ENCODE results near the gene SPCS1.
"Not testable (repeated sequence)": the region's sequence is repeated elsewhere in the genome, so short reads cannot be mapped to it uniquely, and the experiment has no call there.

SPCS1 gene

DNA sequence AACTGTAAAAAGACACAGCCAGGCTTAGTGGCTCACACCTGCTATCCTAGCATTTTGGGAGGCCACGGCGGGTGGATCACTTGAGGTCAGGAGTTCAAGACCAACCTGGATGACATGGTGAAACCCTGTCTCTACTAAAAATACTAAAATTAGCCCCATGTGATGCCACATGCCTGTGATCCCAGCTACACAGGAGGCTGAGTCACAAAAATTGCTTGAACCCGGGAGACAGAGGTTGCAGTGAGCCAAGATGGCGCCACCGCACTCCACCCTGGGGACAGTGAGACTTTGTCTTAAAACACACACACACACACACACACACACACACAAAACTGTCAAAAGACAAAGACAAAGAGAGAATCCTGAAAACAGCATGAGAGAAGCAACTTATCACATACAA is 18.0 kb downstream of the SPCS1 start:
- TF ChIP-seq ZNF530 (tag by site-specific recombination; IDR thresholded peaks at IDR 0.05; ENCODE audit: low read depth) (no peak), ZNF670 (tag by site-specific recombination; IDR thresholded peaks at IDR 0.05; ENCODE audit: low read depth) (no peak), ZNF394 (tag by site-specific recombination; IDR thresholded peaks at IDR 0.05; ENCODE audit: borderline replicate concordance) (no peak), ZNF596 (tag by site-specific recombination; IDR thresholded peaks at IDR 0.05) (no peak), ZNF16 (tag by site-specific recombination; IDR thresholded peaks at IDR 0.05; ENCODE audit: low read depth) (no peak), ZNF548 (tag by site-specific recombination; IDR thresholded peaks at IDR 0.05) (no peak), GLI4 (tag by site-specific recombination; IDR thresholded peaks at IDR 0.05) (no peak), SP7 (tag by site-specific recombination; IDR thresholded peaks at IDR 0.05) (no peak), KLF10 (tag by site-specific recombination; IDR thresholded peaks at IDR 0.05) (no peak), ZNF433 (tag by site-specific recombination; IDR thresholded peaks at IDR 0.05; ENCODE audit: low read depth) (no peak), ZNF18 (tag by site-specific recombination; IDR thresholded peaks at IDR 0.05) (no peak), PRDM10 (tag by site-specific recombination; IDR thresholded peaks at IDR 0.05) (no peak), KLF1 (tag by site-specific recombination; IDR thresholded peaks at IDR 0.05) (no peak), GLIS1 (tag by site-specific recombination; IDR thresholded peaks at IDR 0.05) (no peak), MYNN (tag by site-specific recombination; IDR thresholded peaks at IDR 0.05; ENCODE audit: borderline replicate concordance) (no peak)
- TF ChIP-seq, protein P1, sequence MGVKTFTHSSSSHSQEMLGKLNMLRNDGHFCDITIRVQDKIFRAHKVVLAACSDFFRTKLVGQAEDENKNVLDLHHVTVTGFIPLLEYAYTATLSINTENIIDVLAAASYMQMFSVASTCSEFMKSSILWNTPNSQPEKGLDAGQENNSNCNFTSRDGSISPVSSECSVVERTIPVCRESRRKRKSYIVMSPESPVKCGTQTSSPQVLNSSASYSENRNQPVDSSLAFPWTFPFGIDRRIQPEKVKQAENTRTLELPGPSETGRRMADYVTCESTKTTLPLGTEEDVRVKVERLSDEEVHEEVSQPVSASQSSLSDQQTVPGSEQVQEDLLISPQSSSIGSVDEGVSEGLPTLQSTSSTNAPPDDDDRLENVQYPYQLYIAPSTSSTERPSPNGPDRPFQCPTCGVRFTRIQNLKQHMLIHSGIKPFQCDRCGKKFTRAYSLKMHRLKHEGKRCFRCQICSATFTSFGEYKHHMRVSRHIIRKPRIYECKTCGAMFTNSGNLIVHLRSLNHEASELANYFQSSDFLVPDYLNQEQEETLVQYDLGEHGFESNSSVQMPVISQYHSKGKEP (tag by site-specific recombination; IDR thresholded peaks at IDR 0.05), result no peak
- TF ChIP-seq, protein P2, sequence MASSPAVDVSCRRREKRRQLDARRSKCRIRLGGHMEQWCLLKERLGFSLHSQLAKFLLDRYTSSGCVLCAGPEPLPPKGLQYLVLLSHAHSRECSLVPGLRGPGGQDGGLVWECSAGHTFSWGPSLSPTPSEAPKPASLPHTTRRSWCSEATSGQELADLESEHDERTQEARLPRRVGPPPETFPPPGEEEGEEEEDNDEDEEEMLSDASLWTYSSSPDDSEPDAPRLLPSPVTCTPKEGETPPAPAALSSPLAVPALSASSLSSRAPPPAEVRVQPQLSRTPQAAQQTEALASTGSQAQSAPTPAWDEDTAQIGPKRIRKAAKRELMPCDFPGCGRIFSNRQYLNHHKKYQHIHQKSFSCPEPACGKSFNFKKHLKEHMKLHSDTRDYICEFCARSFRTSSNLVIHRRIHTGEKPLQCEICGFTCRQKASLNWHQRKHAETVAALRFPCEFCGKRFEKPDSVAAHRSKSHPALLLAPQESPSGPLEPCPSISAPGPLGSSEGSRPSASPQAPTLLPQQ (tag by site-specific recombination; IDR thresholded peaks at IDR 0.05), result no peak
- Histone ChIP-seq H3K9me3 (ENCODE audit: control insufficient read depth, insufficient read depth, low read depth, low read length) (no peaks in the 10 kb centered on the region), H3K4me1 (ENCODE audit: control insufficient read depth, insufficient read depth, low read length) (no peaks in the 10 kb centered on the region), H3K36me3 (ENCODE audit: control insufficient read depth in 2 of 2, insufficient read depth in 1 of 2, low read length in 2 of 2) (peaks cover 0 to 24% of the 10 kb centered on the region in 2 experiments; a peak in 2 of 3 replicates), H3K4me3 (ENCODE audit: low read depth, low read length) (no peak overlapping the region), H3K27ac (ENCODE audit: extremely low read depth, low read depth, low read length) (no peak overlapping the region)
- ChIA-PET CTCF (no interaction called here), POLR2A (no interaction called here)

GRCh38 chr3:52724511-52724910 is 18.6 kb downstream of the SPCS1 start:
- H3K36me3 ChIP-seq (ENCODE audit: control insufficient read depth in 2 of 2, insufficient read depth in 1 of 2, low read length in 2 of 2), result peaks cover 0 to 21% of the 10 kb centered on the region in 2 experiments; a peak in 2 of 3 replicates
- ChIA-PET CTCF (interaction anchor here (1.2 kb wide), 1 partner anchor 14 kb away, joined by 6 read pairs; no protein-coding TSS in a partner anchor), POLR2A (no interaction called here)
- H3K27ac ChIP-seq (ENCODE audit: extremely low read depth, low read depth, low read length), result no peak overlapping the region
- TF ChIP-seq ZNF132 (tag by site-specific recombination; IDR thresholded peaks at IDR 0.05; ENCODE audit: borderline replicate concordance) (no peak), PATZ1 (tag by site-specific recombination; IDR thresholded peaks at IDR 0.05) (no peak), ZNF23 (tag by site-specific recombination; IDR thresholded peaks at IDR 0.05; ENCODE audit: borderline replicate concordance) (no peak)
- no peak overlapping the region for H3K4me3 ChIP-seq (ENCODE audit: low read depth, low read length)
- no peaks in the 10 kb centered on the region for H3K9me3 ChIP-seq (ENCODE audit: control insufficient read depth, insufficient read depth, low read depth, low read length)
- H3K4me1 ChIP-seq (ENCODE audit: control insufficient read depth, insufficient read depth, low read length), result no peaks in the 10 kb centered on the region

DNA sequence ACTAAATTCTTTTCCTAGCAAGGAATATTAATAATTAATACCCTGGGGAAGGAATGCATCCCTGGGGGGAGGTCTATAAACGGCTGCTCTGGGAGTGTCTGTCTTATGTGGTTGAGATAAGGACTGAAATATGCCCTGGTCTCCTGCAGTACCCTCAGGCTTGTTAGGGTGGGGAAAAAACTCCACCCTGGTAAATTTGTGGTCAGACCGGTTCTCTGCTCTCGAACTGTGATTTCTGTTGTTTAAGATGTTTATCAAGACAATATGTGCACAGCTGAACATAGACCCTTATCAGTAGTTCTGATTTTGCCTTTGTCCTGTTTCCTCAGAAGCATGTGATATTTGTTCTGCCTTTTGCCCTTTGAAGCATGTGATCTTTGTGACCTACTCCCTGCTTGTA is 22.8 kb downstream of the SPCS1 start:
- POLR2A ChIA-PET; H3K4me3 ChIP-seq (ENCODE audit: low read depth, low read length); CTCF ChIA-PET; H3K4me1 ChIP-seq (ENCODE audit: control insufficient read depth, insufficient read depth, low read length); H3K9me3 ChIP-seq (ENCODE audit: control insufficient read depth, insufficient read depth, low read depth, low read length); H3K27ac ChIP-seq (ENCODE audit: extremely low read depth, low read depth, low read length): not testable (repeated sequence)
- H3K36me3 ChIP-seq (ENCODE audit: control insufficient read depth in 2 of 2, insufficient read depth in 1 of 2, low read length in 2 of 2), result peaks cover 0 to 45% of the 10 kb centered on the region in 2 experiments; a peak in 2 of 3 replicates

Measured in HEK293 (cell line).